Measurements from ENCODE around the gene ZWILCH. TPM values are rescaled to one million over a fixed set of nuclear protein-coding genes. Genes with fewer than 3 reads are reported as not detected.

The ZWILCH gene
- total RNA-seq, 1 donor from 2014 or later, result 15.5 TPM

DNA sequence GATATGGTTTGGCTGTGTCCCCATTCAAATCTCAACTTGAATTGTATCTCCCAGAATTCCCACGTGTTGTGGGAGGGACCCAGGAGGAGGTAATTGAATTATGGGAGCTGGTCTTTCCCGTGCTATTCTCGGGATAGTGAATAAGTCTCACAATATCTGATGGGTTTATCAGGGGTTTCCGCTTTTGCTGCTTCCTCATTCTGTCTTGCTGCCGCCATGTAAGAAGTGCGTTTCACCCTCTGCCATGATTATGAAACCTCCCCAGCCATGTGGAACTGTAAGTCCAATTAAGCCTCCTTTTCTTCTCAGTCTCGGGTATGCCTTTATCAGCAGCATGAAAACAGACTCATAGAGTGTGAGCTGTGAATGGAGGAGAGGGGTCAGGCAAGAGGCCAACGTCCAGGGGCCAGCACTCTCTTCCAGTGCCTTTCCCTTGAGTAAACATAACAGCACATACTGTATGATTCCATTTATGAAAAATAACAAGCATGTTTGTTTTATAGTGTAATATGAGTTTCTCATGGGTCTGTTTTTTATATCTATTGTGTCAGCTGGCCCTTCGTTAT lies 76.9 kb downstream of the ZWILCH start:
- H3K9me3 Mint-ChIP-seq (ENCODE audit: unreplicated experiment), result peaks cover 2% of the 10 kb centered on the region
- no peaks in the 10 kb centered on the region for H3K4me1 Mint-ChIP-seq (ENCODE audit: low read depth, unreplicated experiment)
- Histone ChIP-seq H3K79me2 (ENCODE audit: insufficient read depth, low read length) (no peaks in the 10 kb centered on the region), H4K20me1 (ENCODE audit: insufficient read depth, low read length) (no peaks in the 10 kb centered on the region), H3K9me3 (ENCODE audit: insufficient read depth, low read depth, low read length) (no peaks in the 10 kb centered on the region), H3K9ac (ENCODE audit: low read length) (no peak overlapping the region), H3K27ac (ENCODE audit: low read depth, low read length) (no peak overlapping the region), H3K27me3 (ENCODE audit: insufficient read depth, low read length) (no peaks in the 10 kb centered on the region), H3K36me3 (ENCODE audit: insufficient read depth, low read length) (no peaks in the 10 kb centered on the region), H3K4me3 (ENCODE audit: insufficient read depth, low read depth, low read length) (no peak overlapping the region), H3K4me1 (ENCODE audit: insufficient read depth, low read length) (peaks cover 15% of the 10 kb centered on the region), H2AFZ (ENCODE audit: low read depth, low read length) (no peak overlapping the region), H3K4me2 (ENCODE audit: low read length) (no peak overlapping the region)
- FAIRE-seq, result no peak
- no peak overlapping the region for H3K4me3 Mint-ChIP-seq (ENCODE audit: unreplicated experiment)
- H3K36me3 Mint-ChIP-seq (ENCODE audit: low read depth, unreplicated experiment), result no peaks in the 10 kb centered on the region
- no peak overlapping the region for H3K27ac Mint-ChIP-seq (ENCODE audit: unreplicated experiment)
- peaks cover 2% of the 10 kb centered on the region for H3K27me3 Mint-ChIP-seq (ENCODE audit: low read depth, unreplicated experiment)
- no peak for DNase-seq (ENCODE audit: low read depth)
- TF ChIP-seq, protein P1, sequence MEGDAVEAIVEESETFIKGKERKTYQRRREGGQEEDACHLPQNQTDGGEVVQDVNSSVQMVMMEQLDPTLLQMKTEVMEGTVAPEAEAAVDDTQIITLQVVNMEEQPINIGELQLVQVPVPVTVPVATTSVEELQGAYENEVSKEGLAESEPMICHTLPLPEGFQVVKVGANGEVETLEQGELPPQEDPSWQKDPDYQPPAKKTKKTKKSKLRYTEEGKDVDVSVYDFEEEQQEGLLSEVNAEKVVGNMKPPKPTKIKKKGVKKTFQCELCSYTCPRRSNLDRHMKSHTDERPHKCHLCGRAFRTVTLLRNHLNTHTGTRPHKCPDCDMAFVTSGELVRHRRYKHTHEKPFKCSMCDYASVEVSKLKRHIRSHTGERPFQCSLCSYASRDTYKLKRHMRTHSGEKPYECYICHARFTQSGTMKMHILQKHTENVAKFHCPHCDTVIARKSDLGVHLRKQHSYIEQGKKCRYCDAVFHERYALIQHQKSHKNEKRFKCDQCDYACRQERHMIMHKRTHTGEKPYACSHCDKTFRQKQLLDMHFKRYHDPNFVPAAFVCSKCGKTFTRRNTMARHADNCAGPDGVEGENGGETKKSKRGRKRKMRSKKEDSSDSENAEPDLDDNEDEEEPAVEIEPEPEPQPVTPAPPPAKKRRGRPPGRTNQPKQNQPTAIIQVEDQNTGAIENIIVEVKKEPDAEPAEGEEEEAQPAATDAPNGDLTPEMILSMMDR (IDR thresholded peaks at IDR 0.05; ENCODE audit: insufficient read depth, low read depth, low read length), result no peak
- no peak for TF ChIP-seq EZH2 (IDR thresholded peaks at IDR 0.05; ENCODE audit: insufficient read depth, low read length)

GRCh38 chr15:66586155-66586976 lies 81.2 kb downstream of the ZWILCH start:
- TF ChIP-seq, protein P1 (IDR thresholded peaks at IDR 0.05; ENCODE audit: insufficient read depth, low read depth, low read length), result no peak
- no peak for TF ChIP-seq EZH2 (IDR thresholded peaks at IDR 0.05; ENCODE audit: insufficient read depth, low read length)
- H3K4me2 ChIP-seq (ENCODE audit: low read length), result no peak overlapping the region
- H3K27me3 Mint-ChIP-seq (ENCODE audit: low read depth, unreplicated experiment), result peaks cover 18% of the 10 kb centered on the region
- peaks cover 5% of the 10 kb centered on the region for H3K27me3 ChIP-seq (ENCODE audit: insufficient read depth, low read length)
- H3K4me1 ChIP-seq (ENCODE audit: insufficient read depth, low read length), result no peaks in the 10 kb centered on the region
- H3K36me3 ChIP-seq (ENCODE audit: insufficient read depth, low read length), result no peaks in the 10 kb centered on the region
- no peak overlapping the region for H2AFZ ChIP-seq (ENCODE audit: low read depth, low read length)
- H3K9ac ChIP-seq (ENCODE audit: low read length), result no peak overlapping the region
- no peak overlapping the region for H3K4me3 ChIP-seq (ENCODE audit: insufficient read depth, low read depth, low read length)
- no peaks in the 10 kb centered on the region for H3K9me3 ChIP-seq (ENCODE audit: insufficient read depth, low read depth, low read length)
- peaks cover 2% of the 10 kb centered on the region for H3K9me3 Mint-ChIP-seq (ENCODE audit: unreplicated experiment)
- no peak for FAIRE-seq
- no peaks in the 10 kb centered on the region for H3K36me3 Mint-ChIP-seq (ENCODE audit: low read depth, unreplicated experiment)
- no peaks in the 10 kb centered on the region for H3K4me1 Mint-ChIP-seq (ENCODE audit: low read depth, unreplicated experiment)
- no peak overlapping the region for H3K27ac Mint-ChIP-seq (ENCODE audit: unreplicated experiment)
- no peak overlapping the region for H3K4me3 Mint-ChIP-seq (ENCODE audit: unreplicated experiment)
- no peak overlapping the region for H3K27ac ChIP-seq (ENCODE audit: low read depth, low read length)
- H4K20me1 ChIP-seq (ENCODE audit: insufficient read depth, low read length), result no peaks in the 10 kb centered on the region
- H3K79me2 ChIP-seq (ENCODE audit: insufficient read depth, low read length), result no peaks in the 10 kb centered on the region
- no peak for DNase-seq (ENCODE audit: low read depth)

DNA sequence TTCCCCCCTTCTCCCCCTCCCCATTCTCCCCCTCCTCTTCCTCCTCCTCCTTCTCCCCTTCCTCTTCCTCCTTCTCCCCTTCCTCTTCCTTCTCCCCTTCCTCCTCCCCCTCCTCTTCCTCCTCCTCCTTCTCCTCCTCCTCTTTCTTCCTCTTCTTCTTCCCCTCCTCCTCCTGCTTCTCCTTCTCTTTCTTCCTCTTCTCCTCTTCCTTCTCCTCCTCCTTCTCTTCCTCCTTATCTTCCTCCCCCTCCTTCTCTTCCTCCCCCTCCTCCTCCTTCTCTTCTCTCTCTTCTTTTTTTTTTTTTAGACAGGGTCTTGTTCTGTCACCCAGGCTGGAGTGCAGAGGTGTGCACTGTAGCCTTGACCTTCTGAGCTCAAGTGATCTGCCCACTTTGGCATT lies 81.9 kb downstream of the ZWILCH start:
- TF ChIP-seq EZH2 (IDR thresholded peaks at IDR 0.05; ENCODE audit: insufficient read depth, low read length), result no peak
- TF ChIP-seq, protein P1 (IDR thresholded peaks at IDR 0.05; ENCODE audit: insufficient read depth, low read depth, low read length), result no peak
- no peak overlapping the region for H3K27ac Mint-ChIP-seq (ENCODE audit: unreplicated experiment)
- peaks cover 23% of the 10 kb centered on the region for H3K27me3 Mint-ChIP-seq (ENCODE audit: low read depth, unreplicated experiment)
- H4K20me1 ChIP-seq (ENCODE audit: insufficient read depth, low read length), result no peaks in the 10 kb centered on the region
- H3K36me3 ChIP-seq (ENCODE audit: insufficient read depth, low read length), result no peaks in the 10 kb centered on the region
- H2AFZ ChIP-seq (ENCODE audit: low read depth, low read length), result no peak overlapping the region
- no peaks in the 10 kb centered on the region for H3K9me3 Mint-ChIP-seq (ENCODE audit: unreplicated experiment)
- DNase-seq (ENCODE audit: low read depth) (no peak), FAIRE-seq (no peak)
- H3K9me3 ChIP-seq (ENCODE audit: insufficient read depth, low read depth, low read length), result no peaks in the 10 kb centered on the region
- H3K4me2 ChIP-seq (ENCODE audit: low read length), result no peak overlapping the region
- no peak overlapping the region for H3K4me3 ChIP-seq (ENCODE audit: insufficient read depth, low read depth, low read length)
- no peaks in the 10 kb centered on the region for H3K4me1 ChIP-seq (ENCODE audit: insufficient read depth, low read length)
- H3K27me3 ChIP-seq (ENCODE audit: insufficient read depth, low read length), result peaks cover 5% of the 10 kb centered on the region
- no peaks in the 10 kb centered on the region for H3K79me2 ChIP-seq (ENCODE audit: insufficient read depth, low read length)
- no peak overlapping the region for H3K4me3 Mint-ChIP-seq (ENCODE audit: unreplicated experiment)
- H3K9ac ChIP-seq (ENCODE audit: low read length), result no peak overlapping the region
- H3K4me1 Mint-ChIP-seq (ENCODE audit: low read depth, unreplicated experiment), result no peaks in the 10 kb centered on the region
- H3K36me3 Mint-ChIP-seq (ENCODE audit: low read depth, unreplicated experiment), result no peaks in the 10 kb centered on the region
- H3K27ac ChIP-seq (ENCODE audit: low read depth, low read length), result no peak overlapping the region

Measured in astrocyte (in vitro differentiated cells and primary cell).